ENCODE results near the gene SH2D3A. TPM values are rescaled to one million over a fixed set of nuclear protein-coding genes. Genes with fewer than 3 reads are reported as not detected.

Gene SH2D3A
- total and polyA plus RNA-seq, 2 of the 8 experiments (the other 6 are each of a cell fraction or from before 2014, with no cell fraction given): 14.5 to 22.1 TPM

DNA sequence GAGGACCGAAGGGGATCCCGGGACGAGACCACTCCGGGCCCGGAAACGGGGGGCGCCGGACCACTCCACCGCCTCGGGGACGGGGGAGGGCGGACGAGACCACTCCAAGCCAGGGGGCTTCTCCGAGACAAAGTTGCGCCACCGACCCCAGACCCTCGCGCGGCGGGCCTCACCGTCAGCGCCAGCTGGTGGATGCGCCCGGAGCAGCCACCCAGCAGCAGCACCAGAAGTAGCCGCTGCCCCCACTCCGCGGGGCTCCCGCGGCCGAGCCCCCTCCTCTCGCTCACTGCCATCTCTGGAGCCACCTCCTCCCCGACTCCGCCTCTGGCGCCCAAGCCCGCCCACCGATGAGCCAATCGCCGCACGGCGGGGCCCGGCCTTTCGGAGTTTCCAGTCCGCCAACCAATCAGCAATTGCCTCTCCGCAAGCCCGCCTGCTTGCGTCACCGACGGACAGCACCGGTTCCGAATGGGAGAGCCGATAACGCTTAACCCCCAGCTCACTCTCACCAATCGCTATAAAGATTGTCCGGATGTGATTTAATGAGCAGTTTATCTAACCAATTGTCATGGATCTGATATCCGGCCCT lies 29.9 kb downstream of the SH2D3A start, which contains the start of gene GPR108 (continued):
- TF ChIP-seq CHD2 (IDR thresholded peaks at IDR 0.05; ENCODE audit: low read length) (peak; percentile 94), NRF1 (IDR thresholded peaks at IDR 0.05; ENCODE audit: low read depth, low read length) (no peak)

All from H1 (cell line).